GM12892 (cell line): ENCODE measurements around the gene USP10.
"Not testable (repeated sequence)": the region's sequence is repeated elsewhere in the genome, so short reads cannot be mapped to it uniquely, and the experiment has no call there.

Source experiments
- DNase-seq: peaks from one replicate; pipeline ENCODE4 v3.0.0; 2011; ENCODE audit not compliant: insufficient read length
- FAIRE-seq: peaks from 2 replicates; lab custom pipeline; 2011; peaks lifted over from hg19 to GRCh38; lab: Jason Lieb, UNC
- POLR2A ChIP-seq: IDR thresholded peaks from 2 replicates; pipeline ENCODE4 v1.6.1; 2011; ENCODE audit warnings: low read depth, low read length, control low read depth
- POLR2AphosphoS5 ChIP-seq: IDR thresholded peaks from 2 replicates; pipeline ENCODE4 v1.6.1; 2011; ENCODE audit warnings: low read depth, low read length, control low read depth
- TAF1 ChIP-seq: IDR thresholded peaks from 2 replicates; pipeline ENCODE4 v1.6.1; 2011; ENCODE audit warnings: low read depth, mild to moderate bottlenecking, control low read depth, low read length, borderline replicate concordance

USP10 gene

GRCh38 chr16:84677017-84677803 lies 22.6 kb upstream of the USP10 start:
- FAIRE-seq, result no peak
- TF ChIP-seq POLR2A (no peak), TAF1 (no peak), POLR2AphosphoS5 (no peak)
- no peak for DNase-seq

- TF ChIP-seq POLR2AphosphoS5 (no peak), TAF1 (no peak), POLR2A (no peak)
- DNase-seq, result no peak
- no peak for FAIRE-seq
Observed at GRCh38 chr16:84677849-84678248, 22.0 kb upstream of the USP10 start.

- TF ChIP-seq POLR2AphosphoS5 (no peak), POLR2A (no peak), TAF1 (no peak)
- DNase-seq (no peak), FAIRE-seq (no peak)
Observed at GRCh38 chr16:84678541-84678940, 21.3 kb upstream of the USP10 start.

GRCh38 chr16:84680165-84680842 lies 19.5 kb upstream of the USP10 start:
- DNase-seq, result no peak
- TF ChIP-seq POLR2A, result no peak
- no peak for TF ChIP-seq TAF1
- no peak for TF ChIP-seq POLR2AphosphoS5
- no peak for FAIRE-seq

GRCh38 chr16:84680843-84681629 lies 18.8 kb upstream of the USP10 start:
- no peak for TF ChIP-seq POLR2AphosphoS5
- no peak for TF ChIP-seq TAF1
- TF ChIP-seq POLR2A, result no peak
- FAIRE-seq, result no peak

GRCh38 chr16:84683691-84684591 lies 15.9 kb upstream of the USP10 start:
- TF ChIP-seq POLR2A (no peak), POLR2AphosphoS5 (no peak), TAF1 (no peak)
- FAIRE-seq (no peak), DNase-seq (no peak)

More at GRCh38 chr16:84680843-84681629, 18.8 kb upstream of the USP10 start:
- DNase-seq, result no peak

GRCh38 chr16:84684592-84684965 lies 15.2 kb upstream of the USP10 start:
- DNase-seq, result no peak
- TF ChIP-seq POLR2A, result no peak
- FAIRE-seq, result no peak

GRCh38 chr16:84685210-84685609 lies 14.6 kb upstream of the USP10 start:
- no peak for DNase-seq
- TF ChIP-seq POLR2A (no peak), POLR2AphosphoS5 (no peak), TAF1 (no peak)
- FAIRE-seq, result no peak

- FAIRE-seq (no peak), DNase-seq (no peak)
- TF ChIP-seq POLR2A (no peak), POLR2AphosphoS5 (no peak), TAF1 (no peak)
Observed at GRCh38 chr16:84686707-84687298, 13.0 kb upstream of the USP10 start.

- no peak for TF ChIP-seq POLR2AphosphoS5
- TF ChIP-seq TAF1, result no peak
- TF ChIP-seq POLR2A, result no peak
- peak; percentile 83 for FAIRE-seq
- DNase-seq, result no peak
Observed at GRCh38 chr16:84687715-84688114, 12.1 kb upstream of the USP10 start.

GRCh38 chr16:84688163-84688562 lies 11.6 kb upstream of the USP10 start:
- not testable (repeated sequence) for FAIRE-seq, DNase-seq
